HFF-Myc (cell line): Measurements from ENCODE around the gene SLC25A53.
A peak's percentile ranks its signal among the peaks of the same experiment; 100 is the strongest.

Source experiments
- DNase-seq: peaks from one replicate; pipeline ENCODE4 v3.0.0-alpha.2; 2011; ENCODE audit warnings: low read depth; ENCODE audit errors: extremely low read depth
- H3K4me3 ChIP-seq: replicated peaks from 2 replicates; pipeline ENCODE4 v1.5.1; 2011; ENCODE audit warnings: low read depth, mild to moderate bottlenecking, control low read depth, low read length
- CTCF ChIP-seq: IDR thresholded peaks from 2 replicates; pipeline ENCODE4 v1.5.1; 2012; ENCODE audit warnings: mild to moderate bottlenecking, low read depth, low read length, control low read depth; ENCODE audit errors: missing control alignments

SLC25A53 gene

GRCh38 chrX:104156630-104157529, at the start of gene SLC25A53:
TSS of gene SLC25A53 (minus strand) at chrX:104157009. CDS start at chrX:104105257, 51,752 bp downstream.
- peak within 1 kb of the TSS; percentile 74 for H3K4me3 ChIP-seq
- DNase-seq, result peak; percentile 44
- no peak for TF ChIP-seq CTCF

- no peak overlapping the region for H3K4me3 ChIP-seq
These were observed 48.7 kb upstream of the SLC25A53 start for GRCh38 chrX:104205548-104205947.

GRCh38 chrX:104195489-104196084, 38.8 kb upstream of the SLC25A53 start:
- DNase-seq, result peak; percentile 5
- peak; percentile 57 for TF ChIP-seq CTCF
- no peak overlapping the region for H3K4me3 ChIP-seq

More at GRCh38 chrX:104205548-104205947, 48.7 kb upstream of the SLC25A53 start:
- DNase-seq, result no peak
- TF ChIP-seq CTCF, result no peak

- H3K4me3 ChIP-seq, result no peak overlapping the region
- no peak for DNase-seq
- TF ChIP-seq CTCF, result no peak
These were observed 38.2 kb upstream of the SLC25A53 start for GRCh38 chrX:104195013-104195412.

GRCh38 chrX:104193485-104193884, 36.7 kb upstream of the SLC25A53 start:
- DNase-seq, result no peak
- TF ChIP-seq CTCF, result no peak

GRCh38 chrX:104189837-104190236, 33.0 kb upstream of the SLC25A53 start:
- no peak for DNase-seq
- TF ChIP-seq CTCF, result no peak
- no peak overlapping the region for H3K4me3 ChIP-seq

More at GRCh38 chrX:104193485-104193884, 36.7 kb upstream of the SLC25A53 start:
- H3K4me3 ChIP-seq, result no peak overlapping the region
